GM12891 (cell line): Measurements from ENCODE around the gene EEF1B2.

ENCODE experiments used
- POLR2A ChIP-seq: IDR thresholded peaks from 2 replicates; pipeline ENCODE4 v1.6.1; 2011; ENCODE audit warnings: low read depth, low read length, control low read depth
- POLR2AphosphoS5 ChIP-seq: IDR thresholded peaks from 2 replicates; pipeline ENCODE4 v1.6.1; 2011; ENCODE audit warnings: low read depth, low read length, control low read depth
- SPI1 ChIP-seq: IDR thresholded peaks from 2 replicates; pipeline ENCODE4 v1.6.1; 2011; ENCODE audit warnings: low read depth, low read length, control low read depth
- TAF1 ChIP-seq: IDR thresholded peaks from 2 replicates; pipeline ENCODE4 v1.6.1; 2011; ENCODE audit warnings: low read depth, low read length, control low read depth

- TF ChIP-seq TAF1 (no peak), POLR2A (no peak), POLR2AphosphoS5 (no peak), SPI1 (no peak)
These were observed 47.6 kb upstream of the EEF1B2 start for GRCh38 chr2:206112108-206112507.
